RWPE2 (cell line): ENCODE results near the gene TSPYL4.

Experiments used
- ATAC-seq: fragments of 200-7000 bp; cut with Tn5 transposase; 3 replicates; pipeline ENCODE4 v1.9.1; 2021; ENCODE audit warnings: low read depth
- DNase-seq: peaks from one replicate; pipeline ENCODE4 v3.0.0-alpha.2; 2020; ENCODE audit warnings: low spot score
- H3K27ac ChIP-seq: fragments of 450-650 bp; 2 replicates; pipeline ENCODE4 v1.5.1; 2017; ENCODE audit warnings: mild to moderate bottlenecking; ENCODE audit not compliant: poor library complexity, severe bottlenecking
- H3K27me3 ChIP-seq: fragments of 250-450 bp; sonication (Bioruptor Pico); 2 replicates; pipeline ENCODE4 v1.5.1; 2021; ENCODE audit warnings: mild to moderate bottlenecking, moderate library complexity; ENCODE audit not compliant: insufficient read depth, poor library complexity, severe bottlenecking
- H3K36me3 ChIP-seq: fragments of 250-450 bp; sonication (Bioruptor Pico); 2 replicates; pipeline ENCODE4 v1.5.1; 2020; ENCODE audit warnings: low read depth, mild to moderate bottlenecking, moderate library complexity
- H3K4me1 ChIP-seq: fragments of 250-450 bp; sonication (Bioruptor Pico); 2 replicates; pipeline ENCODE4 v1.5.1; 2021; ENCODE audit warnings: mild to moderate bottlenecking, moderate library complexity; ENCODE audit not compliant: insufficient read depth, poor library complexity, severe bottlenecking
- H3K4me3 ChIP-seq: fragments of 250-450 bp; sonication (Bioruptor Pico); 2 replicates; pipeline ENCODE4 v1.5.1; 2021; ENCODE audit warnings: mild to moderate bottlenecking, moderate library complexity; ENCODE audit not compliant: severe bottlenecking
- H3K9me3 ChIP-seq: fragments of 250-450 bp; sonication (Bioruptor Pico); 2 replicates; pipeline ENCODE4 v1.5.1; 2021; ENCODE audit warnings: mild to moderate bottlenecking, moderate library complexity; ENCODE audit not compliant: severe bottlenecking
- CTCF ChIP-seq: fragments of 450-650 bp; IDR thresholded peaks from one replicate; pipeline ENCODE4 v1.5.1; 2017; ENCODE audit warnings: mild to moderate bottlenecking, moderate library complexity; ENCODE audit not compliant: poor library complexity, severe bottlenecking

The TSPYL4 gene

GRCh38 chr6:116200619-116201249 is 53.1 kb downstream of the TSPYL4 start:
- no peaks in the 10 kb centered on the region for H3K9me3 ChIP-seq
- DNase-seq, result no peak
- TF ChIP-seq CTCF, result no peak
- H3K36me3 ChIP-seq, result no peaks in the 10 kb centered on the region
- peaks cover 12% of the 10 kb centered on the region for H3K4me1 ChIP-seq
- ATAC-seq, result peak; percentile 48; the same call in 1 of the 3 replicates
- no peak overlapping the region for H3K4me3 ChIP-seq
- H3K27ac ChIP-seq, result no peak overlapping the region
- H3K27me3 ChIP-seq, result no peaks in the 10 kb centered on the region
